AG09309 (cell line): Measurements from ENCODE around the gene ADCY2.

Experiments
- DNase-seq: peaks from one replicate; pipeline ENCODE4 v3.0.0-alpha.2; 2010; ENCODE audit warnings: low read depth
- H3K4me3 ChIP-seq: 2 replicates; pipeline ENCODE4 v1.5.1; 2011; ENCODE audit warnings: mild to moderate bottlenecking, low read depth, low read length, moderate library complexity; ENCODE audit not compliant: control insufficient read depth
- CTCF ChIP-seq: IDR thresholded peaks from 2 replicates; pipeline ENCODE4 v1.5.1; 2011; ENCODE audit warnings: mild to moderate bottlenecking, low read depth, low read length, inconsistent platforms; ENCODE audit not compliant: insufficient read depth, control insufficient read depth; ENCODE audit errors: missing control alignments

ADCY2 gene

GRCh38 chr5:7837403-7837802, 441.5 kb downstream of the ADCY2 start:
- TF ChIP-seq CTCF, result no peak

GRCh38 chr5:7842531-7842930, 446.6 kb downstream of the ADCY2 start:
- TF ChIP-seq CTCF, result no peak
- H3K4me3 ChIP-seq, result no peak overlapping the region
- DNase-seq, result no peak

More at GRCh38 chr5:7837403-7837802, 441.5 kb downstream of the ADCY2 start:
- H3K4me3 ChIP-seq, result no peak overlapping the region
- DNase-seq, result no peak

- no peak for TF ChIP-seq CTCF
- DNase-seq, result no peak
- no peak overlapping the region for H3K4me3 ChIP-seq
These were observed 449.0 kb downstream of the ADCY2 start for GRCh38 chr5:7844901-7845300.

GRCh38 chr5:7845557-7845956, 449.6 kb downstream of the ADCY2 start:
- no peak overlapping the region for H3K4me3 ChIP-seq
- TF ChIP-seq CTCF, result no peak
- DNase-seq, result no peak

GRCh38 chr5:7846327-7846726, 450.4 kb downstream of the ADCY2 start:
- no peak for TF ChIP-seq CTCF
- H3K4me3 ChIP-seq, result no peak overlapping the region

GRCh38 chr5:7848296-7848695, 452.4 kb downstream of the ADCY2 start:
- H3K4me3 ChIP-seq, result no peak overlapping the region
- no peak for DNase-seq
- no peak for TF ChIP-seq CTCF

More at GRCh38 chr5:7846327-7846726, 450.4 kb downstream of the ADCY2 start:
- DNase-seq, result no peak
